A673 (cell line): ENCODE results near the gene LPCAT1.

Source experiments
- CTCF ChIP-seq: fragments of 300-800, 200-600 bp; sonication (generic); conservative IDR thresholded peaks from 2 replicates; pipeline ENCODE4 v1.5.1; 2017; ENCODE audit warnings: low read depth, mild to moderate bottlenecking, antibody characterized with exemption, low read length, moderate library complexity, mixed read lengths
- EZH2 ChIP-seq: fragments of 200-600 bp; sonication (generic); IDR thresholded peaks from 2 replicates; pipeline ENCODE4 v1.6.1; 2017; ENCODE audit warnings: borderline replicate concordance, low read depth, mild to moderate bottlenecking, mixed read lengths, antibody characterized with exemption, low read length; ENCODE audit not compliant: poor library complexity, severe bottlenecking

GRCh38 chr5:1415626-1416360, 108.0 kb downstream of the LPCAT1 start:
- TF ChIP-seq CTCF (no peak), EZH2 (no peak)
